Measurements from ENCODE around the gene SDK1.

- TF ChIP-seq CTCF (conservative IDR thresholded peaks at IDR 0.05; ENCODE audit: low read depth in 2 of 2) (no peak), EZH2phosphoT487 (IDR thresholded peaks at IDR 0.05; ENCODE audit: unreplicated experiment) (no peak), REST (IDR thresholded peaks at IDR 0.05; ENCODE audit: unreplicated experiment) (no peak), EZH2 (IDR thresholded peaks at IDR 0.05; ENCODE audit: low read depth, unreplicated experiment) (no peak), POLR2AphosphoS5 (IDR thresholded peaks at IDR 0.05; ENCODE audit: low read depth) (no peak), STAT1 (IDR thresholded peaks at IDR 0.05; ENCODE audit: unreplicated experiment) (no peak), JUNB (IDR thresholded peaks at IDR 0.05; ENCODE audit: unreplicated experiment) (no peak), NANOG (IDR thresholded peaks at IDR 0.05; ENCODE audit: borderline replicate concordance) (no peak), CREB1 (CRISPR knock-in tag; IDR thresholded peaks at IDR 0.05; ENCODE audit: low read depth) (no peak)
These were observed 941.7 kb downstream of the SDK1 start for GRCh38 chr7:4242706-4243105.

Measured in GM23338 (cell line).